Activated T-cell treated with anti-CD3 and anti-CD28 coated beads, Interleukin-2, amount 50 U/mL, for 72 hours (primary cell): ENCODE data around the gene PTRH1. TPM values are rescaled to one million over a fixed set of nuclear protein-coding genes. Genes with fewer than 3 reads are reported as not detected.

Experiments
- ATAC-seq, 2 donors: fragments of 150-1000 bp; cut with Tn5 transposase; replicated peaks in 1 of 2; 2 replicates each; pipeline ENCODE4 v1.10.0; 2021; ENCODE audit warnings: moderate library complexity in 2 of 2, mild to moderate bottlenecking in 1 of 2
- DNase-seq, 2 donors: peaks; one replicate each; pipeline ENCODE4 v3.0.0; 2021 to 2022; ENCODE audit warnings: mixed read lengths in 1 of 2
- H3K27ac Mint-ChIP-seq: one replicate; pipeline ENCODE4 v1.8.0; 2022; ENCODE audit warnings: mild to moderate bottlenecking, moderate library complexity, mixed read lengths
- H3K27me3 Mint-ChIP-seq: one replicate; pipeline ENCODE4 v1.8.0; 2022; ENCODE audit warnings: low read depth, mixed read lengths
- H3K36me3 Mint-ChIP-seq, 2 donors: one replicate each; pipeline ENCODE4 v1.8.0; 2022; ENCODE audit warnings: mixed read lengths in 2 of 2, mild to moderate bottlenecking in 1 of 2; ENCODE audit not compliant: insufficient read depth in 2 of 2
- H3K4me1 Mint-ChIP-seq: one replicate; pipeline ENCODE4 v1.8.0; 2022; ENCODE audit warnings: low read depth, mixed read lengths
- H3K4me3 Mint-ChIP-seq, 2 donors: one replicate each; pipeline ENCODE4 v1.8.0; 2022; ENCODE audit warnings: mild to moderate bottlenecking in 2 of 2, mixed read lengths in 2 of 2, moderate library complexity in 2 of 2
- H3K9me3 Mint-ChIP-seq, 2 donors: one replicate each; pipeline ENCODE4 v1.8.0; 2022; ENCODE audit warnings: mixed read lengths in 2 of 2
- total RNA-seq, 2 donors: library from RNA; stranded (reverse); gene quantifications; one replicate each; pipeline ENCODE4 v1.2.3, GENCODE V29; 2022

Gene PTRH1
- total RNA-seq, 2 donors from 2014 or later: 8.0 to 9.2 TPM

DNA sequence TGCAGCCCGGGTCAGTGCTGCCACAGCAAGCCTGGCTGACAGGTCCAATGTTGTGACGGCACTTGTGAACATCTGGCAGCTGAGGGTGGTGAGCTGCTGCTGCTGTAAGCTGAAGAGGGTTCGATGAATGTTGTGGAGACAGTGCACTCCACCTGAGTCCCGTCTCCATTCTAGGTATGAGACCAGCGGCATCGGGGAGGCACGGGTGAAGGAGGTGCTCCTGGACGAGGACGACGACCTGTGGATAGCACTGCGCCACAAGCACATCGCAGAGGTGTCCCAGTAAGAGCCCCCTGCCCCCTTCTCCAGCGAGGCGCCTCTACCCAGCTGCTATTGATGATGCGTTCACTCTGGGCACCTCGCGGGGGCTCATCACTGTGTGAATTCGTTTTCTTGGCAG, 47.6 kb downstream of the PTRH1 start:
- no peaks in the 10 kb centered on the region for H3K9me3 Mint-ChIP-seq
- ATAC-seq (no peak), DNase-seq (no peak)
- H3K4me1 Mint-ChIP-seq: no peaks in the 10 kb centered on the region
- H3K27me3 Mint-ChIP-seq: no peaks in the 10 kb centered on the region
- no peak overlapping the region for H3K4me3 Mint-ChIP-seq
- H3K36me3 Mint-ChIP-seq: no peaks in the 10 kb centered on the region
- H3K27ac Mint-ChIP-seq: no peak overlapping the region

DNA sequence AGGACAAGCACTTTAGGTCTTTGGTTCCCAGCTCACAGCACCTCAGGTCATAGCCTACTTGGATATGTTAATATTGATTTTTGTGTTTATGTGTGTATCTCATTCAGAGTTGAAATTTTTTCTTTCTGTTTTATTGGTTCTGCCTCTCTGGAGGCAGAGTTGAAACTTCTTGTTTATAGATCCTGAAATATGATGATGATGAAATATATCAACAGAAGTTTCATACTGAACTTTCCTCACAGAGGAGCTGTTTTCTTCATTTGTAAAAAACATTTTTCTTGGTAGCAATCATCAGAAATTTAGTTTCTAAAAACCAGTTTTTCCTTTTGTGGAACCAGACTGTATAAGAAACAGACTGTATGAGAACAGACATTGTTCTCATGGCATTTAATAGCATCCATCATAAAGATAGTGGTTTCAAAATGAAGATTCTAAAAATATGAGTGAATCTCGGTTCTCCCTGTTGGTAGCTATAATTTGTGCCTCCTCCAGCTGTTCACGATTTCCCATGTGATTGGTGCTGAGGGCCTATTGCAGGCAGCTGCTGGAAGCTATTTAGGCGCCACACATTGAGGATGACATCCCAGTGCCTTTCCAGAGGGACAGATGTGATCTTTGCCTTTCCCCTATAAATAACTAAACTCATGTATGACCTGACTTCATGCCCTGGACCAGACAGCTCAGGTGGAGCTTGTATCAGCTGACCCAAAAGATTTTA, 48.2 kb downstream of the PTRH1 start:
- H3K4me3 Mint-ChIP-seq: no peak overlapping the region
- DNase-seq (no peak), ATAC-seq (no peak)
- H3K4me1 Mint-ChIP-seq: no peaks in the 10 kb centered on the region
- no peaks in the 10 kb centered on the region for H3K27me3 Mint-ChIP-seq
- H3K27ac Mint-ChIP-seq: no peak overlapping the region
- H3K9me3 Mint-ChIP-seq: no peaks in the 10 kb centered on the region
- no peaks in the 10 kb centered on the region for H3K36me3 Mint-ChIP-seq

DNA sequence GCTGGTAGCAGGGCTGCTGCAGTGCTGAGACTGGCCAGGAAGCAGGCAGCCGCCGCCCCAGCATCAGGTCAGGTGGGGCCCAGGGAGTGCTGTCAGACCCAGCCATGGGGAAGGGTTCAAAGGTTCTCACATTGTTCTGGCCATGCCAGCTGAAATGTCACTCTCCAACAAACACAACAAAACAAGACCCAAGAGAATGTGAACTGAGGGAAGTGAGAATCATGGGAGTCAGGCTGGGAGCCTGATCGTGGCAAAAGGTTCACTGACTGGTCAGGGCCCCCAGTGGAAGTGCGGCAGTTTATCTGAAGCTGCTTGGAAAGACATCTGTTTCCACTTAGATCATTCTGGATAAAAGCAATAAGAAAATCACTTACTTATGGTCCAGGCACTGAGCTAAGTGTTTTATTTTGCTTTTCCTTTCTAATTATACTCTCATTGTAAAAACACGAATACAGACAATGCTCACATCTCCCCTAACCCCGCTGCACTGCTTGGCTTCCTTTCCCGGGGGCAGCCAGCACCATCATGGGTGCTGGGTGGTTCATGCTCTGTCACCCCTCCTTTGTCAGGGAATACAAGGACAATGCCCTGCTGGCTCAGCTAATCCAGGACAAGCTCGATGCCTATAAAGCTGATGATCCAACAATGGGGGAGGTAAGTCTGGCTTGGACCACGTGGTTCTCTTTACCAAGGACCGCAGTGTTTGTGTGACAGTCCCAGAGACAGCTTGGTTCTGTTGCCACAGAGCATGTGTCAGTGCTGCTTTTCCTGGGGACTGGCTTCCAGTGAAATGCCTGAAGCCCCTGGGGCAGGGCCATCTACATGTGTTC, 50.6 kb downstream of the PTRH1 start:
- Mint-ChIP-seq H3K27me3 (no peaks in the 10 kb centered on the region), H3K4me3 (no peak overlapping the region), H3K36me3 (no peaks in the 10 kb centered on the region), H3K9me3 (no peaks in the 10 kb centered on the region), H3K4me1 (no peaks in the 10 kb centered on the region), H3K27ac (no peak overlapping the region)
- DNase-seq (no peak), ATAC-seq (no peak)

DNA sequence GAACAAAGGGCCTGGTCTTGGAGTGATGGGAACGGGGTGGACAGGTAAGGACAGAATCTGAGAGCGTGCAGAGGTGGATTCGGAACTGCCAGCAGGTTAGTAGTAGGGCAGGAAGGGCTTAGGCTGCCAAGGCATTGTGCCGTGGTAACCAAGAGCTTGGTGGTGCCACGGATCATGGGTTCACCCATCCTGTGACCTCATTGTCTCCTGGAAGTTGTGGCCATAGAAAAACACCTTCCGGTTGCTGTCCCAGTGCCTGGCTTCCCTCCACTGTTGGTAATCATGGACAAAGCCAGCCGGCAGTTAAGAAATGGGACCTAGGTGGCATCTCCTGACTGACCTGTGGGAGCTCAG, 51.2 kb downstream of the PTRH1 start:
- DNase-seq (no peak), ATAC-seq (no peak)
- Mint-ChIP-seq H3K9me3 (no peaks in the 10 kb centered on the region), H3K27me3 (no peaks in the 10 kb centered on the region), H3K4me3 (no peak overlapping the region), H3K36me3 (no peaks in the 10 kb centered on the region), H3K4me1 (no peaks in the 10 kb centered on the region), H3K27ac (no peak overlapping the region)

Other genes starting within 250 kb of the PTRH1 start
- 10 to 100 TPM; 14.5 to 26.6 TPM for gene STXBP1, start 103.4 kb downstream of the PTRH1 start, total RNA-seq
- gene CFAP157, start 8.7 kb downstream of the PTRH1 start, total RNA-seq: not detected
- 1 to 10 TPM in 1 of 2 donors, under 1 TPM in 1; 0.55 to 5.3 TPM for gene TTC16, start 416 bp upstream of the PTRH1 start, total RNA-seq
- gene TOR2A, start 19.6 kb upstream of the PTRH1 start, total RNA-seq: 10 to 100 TPM; 12.5 to 16.4 TPM
- 10 to 100 TPM; 59.5 to 65.8 TPM for gene SH2D3C, start 63.0 kb upstream of the PTRH1 start, total RNA-seq
- gene CDK9, start 70.4 kb upstream of the PTRH1 start, total RNA-seq: 100 to 1,000 TPM in 1 of 2 donors, 10 to 100 TPM in 1; 99.4 to 105 TPM
- gene FPGS, start 87.2 kb upstream of the PTRH1 start, total RNA-seq: 10 to 100 TPM; 53.4 to 57.6 TPM
- gene ENG, start 139.0 kb upstream of the PTRH1 start, total RNA-seq: 10 to 100 TPM; 11.1 to 14.4 TPM
- 10 to 100 TPM; 37.7 to 41.9 TPM for gene AK1, start 162.0 kb upstream of the PTRH1 start, total RNA-seq
- 10 to 100 TPM; 74.4 to 75.6 TPM for gene ST6GALNAC6, start 183.9 kb upstream of the PTRH1 start, total RNA-seq
- gene ST6GALNAC4, start 201.4 kb upstream of the PTRH1 start, total RNA-seq: 10 to 100 TPM; 28.1 to 30.5 TPM
- 1 to 10 TPM; 4.4 to 6.4 TPM for gene PIP5KL1, start 215.1 kb upstream of the PTRH1 start, total RNA-seq
- gene DPM2, start 222.2 kb upstream of the PTRH1 start, total RNA-seq: 10 to 100 TPM; 44.2 to 51.1 TPM